Stimulated activated naive B cell treated with anti-CD40 and anti-IgM and Interleukin-4, amounts not matched to agents 10 μg/mL and 1 μg/mL and 100 μg/mL, for 72 hours (primary cell): Measurements from ENCODE around the gene NT5C2.
A peak's percentile ranks its signal among the peaks of the same experiment; 100 is the strongest.

Experiments
- ATAC-seq, 2 donors: fragments of 150-1000 bp; cut with Tn5 transposase; replicated peaks; 2 replicates each; pipeline ENCODE4 v1.10.0; 2021; ENCODE audit warnings: moderate library complexity in 1 of 2
- DNase-seq: peaks from one replicate; pipeline ENCODE4 v3.0.0; 2021
- H3K27ac Mint-ChIP-seq: one replicate; pipeline ENCODE4 v1.8.0; 2022; ENCODE audit warnings: mild to moderate bottlenecking, mixed read lengths
- H3K27me3 Mint-ChIP-seq, 2 donors: one replicate each; pipeline ENCODE4 v1.8.0; 2022; ENCODE audit warnings: mixed read lengths in 2 of 2
- H3K36me3 Mint-ChIP-seq, 2 donors: one replicate each; pipeline ENCODE4 v1.8.0; 2022; ENCODE audit warnings: mixed read lengths in 2 of 2, mild to moderate bottlenecking in 1 of 2
- H3K4me1 Mint-ChIP-seq, 2 donors: one replicate each; pipeline ENCODE4 v1.8.0; 2022; ENCODE audit warnings: mixed read lengths in 2 of 2, mild to moderate bottlenecking in 1 of 2
- H3K4me3 Mint-ChIP-seq, 2 donors: one replicate each; pipeline ENCODE4 v1.8.0; 2022; ENCODE audit warnings: mild to moderate bottlenecking in 2 of 2, mixed read lengths in 2 of 2, moderate library complexity in 1 of 2
- H3K9me3 Mint-ChIP-seq, 2 donors: one replicate each; pipeline ENCODE4 v1.8.0; 2022; ENCODE audit warnings: mixed read lengths in 2 of 2, mild to moderate bottlenecking in 1 of 2

Gene NT5C2

GRCh38 chr10:103090911-103091310 lies 102.2 kb downstream of the NT5C2 start:
- Mint-ChIP-seq H3K9me3 (no peaks in the 10 kb centered on the region), H3K36me3 (peaks cover 27 to 49% of the 10 kb centered on the region in 2 donors), H3K4me1 (no peaks in the 10 kb centered on the region), H3K27me3 (no peaks in the 10 kb centered on the region), H3K27ac (peak overlapping the region; percentile 56), H3K4me3 (no peak overlapping the region)
- DNase-seq (no peak), ATAC-seq (no peak)

- H3K36me3 Mint-ChIP-seq = peaks cover 27 to 57% of the 10 kb centered on the region in 2 donors
Measured at GRCh38 chr10:103089493-103089892, 103.6 kb downstream of the NT5C2 start.

DNA sequence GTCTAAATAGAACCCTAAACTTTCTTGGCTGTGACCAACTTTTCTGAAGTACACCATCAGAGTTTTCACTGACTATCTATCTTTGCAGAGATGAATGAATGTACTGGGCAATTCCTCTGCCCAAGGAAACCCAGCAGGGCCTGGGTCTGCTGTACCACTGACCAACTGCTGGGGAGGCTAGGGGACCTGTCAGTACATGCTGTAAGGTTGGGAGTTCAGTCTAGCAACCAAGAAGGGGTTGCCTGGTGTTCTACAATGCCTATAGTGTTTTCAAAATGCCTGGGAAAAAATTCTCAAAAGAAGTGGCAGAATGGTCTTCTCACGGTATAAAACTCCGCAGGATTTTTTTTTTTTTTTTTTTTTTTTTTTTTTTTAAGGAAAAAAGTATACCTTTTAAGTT lies 106.3 kb downstream of the NT5C2 start:
- Mint-ChIP-seq H3K27me3 (no peaks in the 10 kb centered on the region), H3K36me3 (peaks cover 29 to 47% of the 10 kb centered on the region in 2 donors), H3K4me3 (no peak overlapping the region), H3K9me3 (no peaks in the 10 kb centered on the region), H3K27ac (no peak overlapping the region), H3K4me1 (no peaks in the 10 kb centered on the region)
- no peak for ATAC-seq
- no peak for DNase-seq

More at GRCh38 chr10:103089493-103089892, 103.6 kb downstream of the NT5C2 start:
- Mint-ChIP-seq H3K9me3 (no peaks in the 10 kb centered on the region), H3K4me3 (no peak overlapping the region), H3K27me3 (no peaks in the 10 kb centered on the region), H3K27ac (peak overlapping the region; percentile 25), H3K4me1 (no peaks in the 10 kb centered on the region)
- DNase-seq (no peak), ATAC-seq (no peak)

GRCh38 chr10:103086261-103086660 lies 106.8 kb downstream of the NT5C2 start:
- no peaks in the 10 kb centered on the region for H3K9me3 Mint-ChIP-seq
- peaks cover 26 to 45% of the 10 kb centered on the region in 2 donors for H3K36me3 Mint-ChIP-seq
- H3K27me3 Mint-ChIP-seq = no peaks in the 10 kb centered on the region
- DNase-seq (no peak), ATAC-seq (no peak)
- no peak overlapping the region for H3K4me3 Mint-ChIP-seq
- no peak overlapping the region for H3K27ac Mint-ChIP-seq
- no peaks in the 10 kb centered on the region for H3K4me1 Mint-ChIP-seq

GRCh38 chr10:103083977-103084320 lies 109.1 kb downstream of the NT5C2 start:
- Mint-ChIP-seq H3K27me3 (no peaks in the 10 kb centered on the region), H3K4me1 (peaks cover 0 to 2% of the 10 kb centered on the region in 2 donors), H3K4me3 (no peak overlapping the region), H3K27ac (no peak overlapping the region), H3K36me3 (peaks cover 9 to 28% of the 10 kb centered on the region in 2 donors), H3K9me3 (no peaks in the 10 kb centered on the region)
- ATAC-seq (no peak), DNase-seq (no peak)

GRCh38 chr10:103083266-103083976 lies 109.7 kb downstream of the NT5C2 start:
- no peak overlapping the region for H3K4me3 Mint-ChIP-seq
- H3K36me3 Mint-ChIP-seq = peaks cover 11 to 26% of the 10 kb centered on the region in 2 donors
- peaks cover 0 to 2% of the 10 kb centered on the region in 2 donors for H3K4me1 Mint-ChIP-seq
- ATAC-seq = no peak
- no peak for DNase-seq
- no peaks in the 10 kb centered on the region for H3K27me3 Mint-ChIP-seq
- no peaks in the 10 kb centered on the region for H3K9me3 Mint-ChIP-seq
- no peak overlapping the region for H3K27ac Mint-ChIP-seq

- H3K27ac Mint-ChIP-seq = no peak overlapping the region
- no peaks in the 10 kb centered on the region for H3K27me3 Mint-ChIP-seq
- ATAC-seq (no peak), DNase-seq (no peak)
- H3K36me3 Mint-ChIP-seq = peaks cover 17 to 23% of the 10 kb centered on the region in 2 donors
- H3K9me3 Mint-ChIP-seq = no peaks in the 10 kb centered on the region
- no peak overlapping the region for H3K4me3 Mint-ChIP-seq
- peaks cover 0 to 2% of the 10 kb centered on the region in 2 donors for H3K4me1 Mint-ChIP-seq
Measured at GRCh38 chr10:103082683-103083082, 110.4 kb downstream of the NT5C2 start.

DNA sequence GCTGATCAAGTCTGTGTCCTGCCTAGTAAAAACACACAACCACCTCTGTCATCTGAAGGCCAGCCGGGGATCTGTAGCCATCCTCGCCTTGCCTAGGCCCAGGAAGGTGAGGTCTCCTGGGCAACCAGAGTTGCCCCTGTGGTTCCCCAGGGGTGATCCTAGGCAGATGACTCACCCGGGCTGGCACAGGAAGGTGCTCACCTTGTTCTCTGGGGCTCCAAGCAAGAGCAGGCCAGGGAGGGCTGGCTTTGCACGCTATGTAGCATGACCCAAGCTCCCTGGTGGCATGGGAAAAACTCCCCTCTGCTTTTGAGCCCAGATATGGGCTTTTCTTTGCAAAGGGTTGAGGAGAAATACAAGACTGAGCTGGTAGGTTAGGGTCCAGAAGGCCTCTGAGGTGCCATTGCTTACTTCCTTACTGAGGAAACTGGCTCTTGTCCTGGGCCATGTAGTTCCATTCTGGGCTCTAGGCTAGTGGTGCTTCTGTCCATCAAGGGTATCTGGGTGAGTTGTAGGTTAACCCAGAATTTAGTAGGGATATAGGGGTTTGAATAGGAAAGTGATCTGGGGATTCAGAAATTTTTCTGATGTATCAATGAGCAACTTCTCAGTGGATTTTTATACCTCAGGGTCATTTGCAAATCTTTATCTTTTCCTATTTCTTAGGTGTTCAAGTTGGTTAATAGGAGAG lies 112.0 kb downstream of the NT5C2 start:
- Mint-ChIP-seq H3K27ac (peak overlapping the region; percentile 7), H3K4me3 (no peak overlapping the region), H3K9me3 (no peaks in the 10 kb centered on the region), H3K4me1 (peaks cover 0 to 2% of the 10 kb centered on the region in 2 donors), H3K36me3 (peaks cover 24 to 37% of the 10 kb centered on the region in 2 donors), H3K27me3 (no peaks in the 10 kb centered on the region)
- peak; percentile 25 to 66 for ATAC-seq
- no peak for DNase-seq

DNA sequence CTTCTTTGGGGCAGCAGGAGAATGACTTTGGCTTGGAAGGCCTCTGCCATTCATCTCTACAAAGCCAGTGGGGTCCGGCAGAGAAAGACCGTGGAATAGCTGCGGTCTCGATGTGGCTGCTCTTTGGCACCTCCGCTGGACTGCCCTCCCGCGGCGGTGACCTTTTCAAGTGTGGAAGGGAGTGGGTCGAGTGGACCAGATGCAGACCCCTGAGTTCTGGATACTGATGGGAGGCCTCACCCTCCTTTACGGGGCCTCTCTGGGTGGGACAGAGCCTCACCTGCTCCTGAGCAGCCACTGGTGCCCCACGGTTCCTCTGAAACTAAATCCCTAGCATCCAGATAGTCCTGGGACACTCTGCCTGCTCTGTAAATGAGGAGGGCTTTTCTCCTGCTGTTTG lies 113.1 kb downstream of the NT5C2 start:
- no peak for DNase-seq
- no peaks in the 10 kb centered on the region for H3K9me3 Mint-ChIP-seq
- H3K36me3 Mint-ChIP-seq = peaks cover 24 to 33% of the 10 kb centered on the region in 2 donors
- H3K4me1 Mint-ChIP-seq = peaks cover 0 to 2% of the 10 kb centered on the region in 2 donors
- no peak for ATAC-seq
- H3K27ac Mint-ChIP-seq = no peak overlapping the region
- H3K27me3 Mint-ChIP-seq = no peaks in the 10 kb centered on the region
- H3K4me3 Mint-ChIP-seq = no peak overlapping the region

DNA sequence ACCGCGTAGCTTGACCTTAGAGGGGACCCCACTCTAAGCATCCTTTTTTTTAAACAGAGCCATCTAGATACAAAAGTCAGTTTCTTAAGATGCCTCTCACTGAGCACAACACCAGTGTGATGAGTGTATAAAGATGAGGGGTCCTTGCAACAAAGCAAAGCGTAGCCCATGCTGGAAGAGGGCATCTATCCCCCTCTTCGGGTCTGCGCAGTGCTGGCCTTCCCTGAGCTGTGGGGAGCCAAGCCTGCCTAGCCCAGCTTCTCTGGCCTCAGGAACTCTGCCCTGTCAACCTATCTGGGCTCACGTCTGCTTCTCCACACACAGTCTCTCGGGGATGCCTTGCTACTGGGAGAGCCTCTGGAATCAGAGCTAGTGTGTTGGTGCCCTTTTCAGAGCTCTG lies 114.0 kb downstream of the NT5C2 start:
- Mint-ChIP-seq H3K4me3 (no peak overlapping the region), H3K36me3 (peaks cover 24 to 35% of the 10 kb centered on the region in 2 donors), H3K4me1 (peaks cover 0 to 2% of the 10 kb centered on the region in 2 donors)

GRCh38 chr10:103078676-103079075 lies 114.4 kb downstream of the NT5C2 start:
- H3K4me3 Mint-ChIP-seq = no peak overlapping the region
- no peak for ATAC-seq
- H3K36me3 Mint-ChIP-seq = peaks cover 24 to 31% of the 10 kb centered on the region in 2 donors
- no peaks in the 10 kb centered on the region for H3K9me3 Mint-ChIP-seq
- H3K27ac Mint-ChIP-seq = peak overlapping the region; percentile 15
- H3K4me1 Mint-ChIP-seq = peaks cover 0 to 2% of the 10 kb centered on the region in 2 donors
- no peaks in the 10 kb centered on the region for H3K27me3 Mint-ChIP-seq
- DNase-seq = no peak

More for the DNA sequence above, 114.0 kb downstream of the NT5C2 start:
- DNase-seq (no peak), ATAC-seq (no peak)
- no peaks in the 10 kb centered on the region for H3K9me3 Mint-ChIP-seq
- no peak overlapping the region for H3K27ac Mint-ChIP-seq
- no peaks in the 10 kb centered on the region for H3K27me3 Mint-ChIP-seq

- DNase-seq (no peak), ATAC-seq (no peak)
- Mint-ChIP-seq H3K27me3 (no peaks in the 10 kb centered on the region), H3K9me3 (no peaks in the 10 kb centered on the region), H3K4me1 (peaks cover 0 to 2% of the 10 kb centered on the region in 2 donors), H3K4me3 (no peak overlapping the region), H3K27ac (peak overlapping the region; percentile 15), H3K36me3 (peaks cover 22 to 28% of the 10 kb centered on the region in 2 donors)
Measured at GRCh38 chr10:103078309-103078615, 114.8 kb downstream of the NT5C2 start.

- H3K36me3 Mint-ChIP-seq = peaks cover 18 to 27% of the 10 kb centered on the region in 2 donors
- no peaks in the 10 kb centered on the region for H3K27me3 Mint-ChIP-seq
- DNase-seq (no peak), ATAC-seq (no peak)
- H3K4me3 Mint-ChIP-seq = no peak overlapping the region
- no peaks in the 10 kb centered on the region for H3K9me3 Mint-ChIP-seq
- H3K4me1 Mint-ChIP-seq = peaks cover 0 to 2% of the 10 kb centered on the region in 2 donors
- no peak overlapping the region for H3K27ac Mint-ChIP-seq
Measured at GRCh38 chr10:103077491-103078308, 115.4 kb downstream of the NT5C2 start.

- H3K27ac Mint-ChIP-seq = no peak overlapping the region
- no peak for ATAC-seq
Measured at GRCh38 chr10:103077020-103077419, 116.1 kb downstream of the NT5C2 start.

More at GRCh38 chr10:103077020-103077419, 116.1 kb downstream of the NT5C2 start:
- no peaks in the 10 kb centered on the region for H3K9me3 Mint-ChIP-seq
- peaks cover 16 to 27% of the 10 kb centered on the region in 2 donors for H3K36me3 Mint-ChIP-seq
- peaks cover 0 to 2% of the 10 kb centered on the region in 2 donors for H3K4me1 Mint-ChIP-seq
- no peak for DNase-seq
- H3K27me3 Mint-ChIP-seq = no peaks in the 10 kb centered on the region
- no peak overlapping the region for H3K4me3 Mint-ChIP-seq
